Endodermal cell (in vitro differentiated cells): ENCODE data around the gene LMF1. TPM values are rescaled to one million over a fixed set of nuclear protein-coding genes. Genes with fewer than 3 reads are reported as not detected.

ENCODE experiments used
- DNase-seq: peaks from one replicate; pipeline ENCODE4 v3.0.0-alpha.2; 2017
- H3K27ac ChIP-seq: 2 replicates; pipeline ENCODE4 v1.5.1; 2013; ENCODE audit warnings: mild to moderate bottlenecking, low read depth, low read length, moderate library complexity
- H3K27me3 ChIP-seq: 2 replicates; pipeline ENCODE4 v1.6.1; 2013; ENCODE audit warnings: mild to moderate bottlenecking, low read length, moderate library complexity; ENCODE audit not compliant: insufficient read depth, control insufficient read depth, poor library complexity, severe bottlenecking
- H3K36me3 ChIP-seq: 2 replicates; pipeline ENCODE4 v1.7.0; 2013; ENCODE audit warnings: mild to moderate bottlenecking, low read length, moderate library complexity; ENCODE audit not compliant: control insufficient read depth, insufficient read depth
- H3K4me1 ChIP-seq: one replicate; pipeline ENCODE4 v1.7.0; 2013; ENCODE audit warnings: low read length; ENCODE audit not compliant: control insufficient read depth, insufficient read depth
- H3K4me3 ChIP-seq: 2 replicates; pipeline ENCODE4 v1.5.1; 2013; ENCODE audit warnings: mild to moderate bottlenecking, low read length, moderate library complexity
- H3K9ac ChIP-seq: 2 replicates; pipeline ENCODE4 v1.6.1; 2013; ENCODE audit warnings: mild to moderate bottlenecking, low read length, moderate library complexity; ENCODE audit not compliant: poor library complexity, severe bottlenecking; ENCODE audit errors: extremely low read depth
- H3K9me3 ChIP-seq: 2 replicates; pipeline ENCODE4 v1.6.1; 2013; ENCODE audit warnings: mild to moderate bottlenecking, low read length, moderate library complexity; ENCODE audit not compliant: control insufficient read depth
- H3K27ac Mint-ChIP-seq: 2 replicates; pipeline ENCODE4 v1.8.0; 2020; ENCODE audit warnings: mixed read lengths
- H3K27me3 Mint-ChIP-seq: 2 replicates; pipeline ENCODE4 v1.8.0; 2021; ENCODE audit warnings: mild to moderate bottlenecking, mixed read lengths; ENCODE audit not compliant: insufficient read depth
- H3K36me3 Mint-ChIP-seq: 2 replicates; pipeline ENCODE4 v1.8.0; 2020; ENCODE audit warnings: low read depth, mixed read lengths
- H3K4me1 Mint-ChIP-seq: 2 replicates; pipeline ENCODE4 v1.8.0; 2020; ENCODE audit warnings: mixed read lengths
- H3K4me3 Mint-ChIP-seq: 2 replicates; pipeline ENCODE4 v1.8.0; 2020; ENCODE audit warnings: mild to moderate bottlenecking, moderate library complexity, mixed read lengths
- H3K9me3 Mint-ChIP-seq: 2 replicates; pipeline ENCODE4 v1.8.0; 2020; ENCODE audit warnings: mild to moderate bottlenecking, mixed read lengths
- WGBS, 2 experiments: methylation state at CpG; one replicate each; pipeline versions ENCODE4 v1.1.5 to v1.1.7; 2013; ENCODE audit warnings: missing lambda C conversion rate in 2 of 2, mixed read lengths in 1 of 2; ENCODE audit not compliant: insufficient coverage in 1 of 2, insufficient read length in 1 of 2; 5-methylcytosine and 5-hydroxymethylcytosine counted together
- total RNA-seq, 2 donors: library from RNA; stranded (reverse); fragmentation: NEBNext Ultra II Directional in 1 of 2; extraction: Animal tissue kit (Norgen Biotek cat#: 25700) in 1 of 2; gene quantifications; 2 replicates in 1 of 2; 3 replicates in 1 of 2; pipeline ENCODE4 v1.2.1, GENCODE V29; 2021
- TF ChIP-seq, protein P1 (sequence below): fragments of 200-600 bp; sonication (generic); conservative IDR thresholded peaks from 2 replicates; pipeline ENCODE4 v1.5.0; 2021; ENCODE audit warnings: antibody characterized with exemption, mild to moderate bottlenecking

The LMF1 gene
- total RNA-seq, 2 donors from 2014 or later = 13.7 to 15.1 TPM

DNA sequence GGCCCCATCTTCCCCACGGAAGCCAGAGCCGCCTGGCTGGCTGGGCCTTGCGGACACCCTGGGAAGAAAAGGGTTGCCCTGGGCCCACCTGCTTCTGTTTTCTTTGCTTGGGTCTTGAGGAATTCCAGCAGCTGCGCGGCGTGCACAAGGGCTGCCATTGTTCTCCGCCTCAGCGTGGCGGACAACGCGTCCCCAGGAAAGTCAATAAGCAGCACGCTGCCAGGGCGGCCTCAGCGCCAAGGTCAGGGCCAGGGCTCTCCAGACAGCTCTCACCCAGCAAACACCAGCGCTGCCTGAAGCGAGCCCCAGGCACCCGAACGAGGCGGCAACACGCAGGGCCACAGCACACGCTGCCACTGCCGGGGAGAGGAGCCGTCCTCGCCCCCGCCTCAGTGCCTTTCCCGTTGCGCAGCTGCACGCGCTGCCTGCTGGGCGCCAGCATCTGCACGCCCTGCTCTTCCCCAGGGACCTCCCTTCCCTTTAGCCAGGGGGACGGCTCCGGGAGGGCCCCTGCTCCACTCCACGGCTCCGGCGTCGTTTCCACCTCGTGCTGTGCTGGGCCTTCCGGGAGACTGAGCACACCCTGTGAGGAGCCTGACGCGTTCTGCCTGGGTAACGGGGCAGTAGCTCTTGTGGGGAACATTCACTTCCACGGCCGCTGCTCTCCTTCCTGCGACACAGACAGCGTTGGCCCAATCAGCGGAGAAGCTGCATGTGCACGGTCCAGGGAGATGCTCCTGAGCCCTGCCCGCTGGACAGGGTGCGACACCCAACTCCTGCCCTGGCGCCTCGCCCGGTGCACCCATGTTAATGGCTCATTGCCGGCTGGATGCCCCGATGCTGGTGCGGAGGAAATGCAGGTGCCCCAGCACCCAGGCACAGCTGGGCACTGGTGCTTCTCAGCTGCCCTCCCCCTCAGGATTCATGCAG lies 57.8 kb downstream of the LMF1 start:
- no peak overlapping the region for H3K4me3 Mint-ChIP-seq
- Histone ChIP-seq H3K4me3 (no peak overlapping the region), H3K27me3 (no peaks in the 10 kb centered on the region), H3K4me1 (no peaks in the 10 kb centered on the region), H3K9ac (no peak overlapping the region), H3K36me3 (no peaks in the 10 kb centered on the region), H3K27ac (peak overlapping the region; percentile 53), H3K9me3 (no peaks in the 10 kb centered on the region)
- no peaks in the 10 kb centered on the region for H3K27me3 Mint-ChIP-seq
- DNase-seq = no peak
- TF ChIP-seq, protein P1, sequence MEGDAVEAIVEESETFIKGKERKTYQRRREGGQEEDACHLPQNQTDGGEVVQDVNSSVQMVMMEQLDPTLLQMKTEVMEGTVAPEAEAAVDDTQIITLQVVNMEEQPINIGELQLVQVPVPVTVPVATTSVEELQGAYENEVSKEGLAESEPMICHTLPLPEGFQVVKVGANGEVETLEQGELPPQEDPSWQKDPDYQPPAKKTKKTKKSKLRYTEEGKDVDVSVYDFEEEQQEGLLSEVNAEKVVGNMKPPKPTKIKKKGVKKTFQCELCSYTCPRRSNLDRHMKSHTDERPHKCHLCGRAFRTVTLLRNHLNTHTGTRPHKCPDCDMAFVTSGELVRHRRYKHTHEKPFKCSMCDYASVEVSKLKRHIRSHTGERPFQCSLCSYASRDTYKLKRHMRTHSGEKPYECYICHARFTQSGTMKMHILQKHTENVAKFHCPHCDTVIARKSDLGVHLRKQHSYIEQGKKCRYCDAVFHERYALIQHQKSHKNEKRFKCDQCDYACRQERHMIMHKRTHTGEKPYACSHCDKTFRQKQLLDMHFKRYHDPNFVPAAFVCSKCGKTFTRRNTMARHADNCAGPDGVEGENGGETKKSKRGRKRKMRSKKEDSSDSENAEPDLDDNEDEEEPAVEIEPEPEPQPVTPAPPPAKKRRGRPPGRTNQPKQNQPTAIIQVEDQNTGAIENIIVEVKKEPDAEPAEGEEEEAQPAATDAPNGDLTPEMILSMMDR = no peak
- H3K27ac Mint-ChIP-seq = no peak overlapping the region
- H3K4me1 Mint-ChIP-seq = no peaks in the 10 kb centered on the region
- peaks cover 9% of the 10 kb centered on the region for H3K36me3 Mint-ChIP-seq
- WGBS, 2 experiments = 92 to 93% methylated on average over 30 to 56 of the region's 56 CpGs
- no peaks in the 10 kb centered on the region for H3K9me3 Mint-ChIP-seq

DNA sequence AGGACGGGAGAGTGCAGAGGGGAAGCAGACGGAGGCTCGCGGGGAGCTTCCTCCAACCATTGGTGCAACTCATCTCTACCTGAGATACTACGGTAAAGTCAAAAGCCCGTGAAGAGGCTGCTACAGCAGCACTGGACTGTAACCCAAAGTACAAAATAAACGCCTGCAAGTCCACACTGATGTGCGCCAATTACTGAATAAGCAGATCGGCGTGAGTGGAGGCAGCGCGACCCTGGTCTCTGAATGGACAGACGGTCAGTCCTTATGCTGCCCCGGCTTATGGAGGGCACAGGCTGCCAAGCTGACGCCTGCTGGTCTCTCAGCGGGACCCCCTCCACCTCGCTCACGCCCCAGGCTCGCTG lies 58.5 kb downstream of the LMF1 start:
- H3K27ac Mint-ChIP-seq = no peak overlapping the region
- H3K36me3 Mint-ChIP-seq = peaks cover 13% of the 10 kb centered on the region
- Histone ChIP-seq H3K9me3 (no peaks in the 10 kb centered on the region), H3K27me3 (no peaks in the 10 kb centered on the region), H3K4me1 (no peaks in the 10 kb centered on the region), H3K4me3 (no peak overlapping the region), H3K27ac (peak overlapping the region; percentile 53), H3K9ac (no peak overlapping the region), H3K36me3 (no peaks in the 10 kb centered on the region)
- no peaks in the 10 kb centered on the region for H3K4me1 Mint-ChIP-seq
- TF ChIP-seq, protein P1 = no peak
- no peaks in the 10 kb centered on the region for H3K9me3 Mint-ChIP-seq
- H3K27me3 Mint-ChIP-seq = no peaks in the 10 kb centered on the region
- WGBS, 2 experiments = 93% methylated on average over 18 to 19 of the region's 19 CpGs
- DNase-seq = no peak
- H3K4me3 Mint-ChIP-seq = no peak overlapping the region

- Histone ChIP-seq H3K36me3 (no peaks in the 10 kb centered on the region), H3K4me1 (no peaks in the 10 kb centered on the region), H3K27me3 (no peaks in the 10 kb centered on the region), H3K4me3 (no peak overlapping the region), H3K9me3 (no peaks in the 10 kb centered on the region), H3K27ac (no peak overlapping the region), H3K9ac (no peak overlapping the region)
- TF ChIP-seq, protein P1 = no peak
- no peak overlapping the region for H3K27ac Mint-ChIP-seq
- no peak overlapping the region for H3K4me3 Mint-ChIP-seq
- no peaks in the 10 kb centered on the region for H3K27me3 Mint-ChIP-seq
- 93 to 95% methylated on average over 19 to 24 of the region's 24 CpGs for WGBS, 2 experiments
- H3K4me1 Mint-ChIP-seq = no peaks in the 10 kb centered on the region
- no peak for DNase-seq
- H3K36me3 Mint-ChIP-seq = peaks cover 16% of the 10 kb centered on the region
- H3K9me3 Mint-ChIP-seq = peaks cover 1% of the 10 kb centered on the region
These were observed 59.0 kb downstream of the LMF1 start for GRCh38 chr16:911604-912321.
